Glomerular visceral epithelial cell (primary cell): ENCODE results near the gene RNF168.
A peak's percentile ranks its signal among the peaks of the same experiment; 100 is the strongest.
"Not testable (repeated sequence)": the region's sequence is repeated elsewhere in the genome, so short reads cannot be mapped to it uniquely, and the experiment has no call there.

Source experiments
- DNase-seq: peaks from one replicate; pipeline ENCODE4 v3.0.0-alpha.2; 2016; ENCODE audit errors: extremely low spot score

The RNF168 gene

GRCh38 chr3:196514913-196515621, 11.5 kb upstream of the RNF168 start, which contains the start of gene SMCO1:
Gene SMCO1, minus strand, starts transcription at chr3:196515346. Its CDS starts 137 bp downstream, at chr3:196515209.
- no peak for DNase-seq

GRCh38 chr3:196514350-196514716, 10.8 kb upstream of the RNF168 start:
- no peak for DNase-seq

- no peak for DNase-seq
These were observed 10.3 kb upstream of the RNF168 start for GRCh38 chr3:196513697-196514349.

- DNase-seq: not testable (repeated sequence)
These were observed 8.3 kb upstream of the RNF168 start for GRCh38 chr3:196511646-196512425.

GRCh38 chr3:196511108-196511507, 7.5 kb upstream of the RNF168 start:
- DNase-seq: not testable (repeated sequence)

- DNase-seq: no peak
These were observed 3.1 kb upstream of the RNF168 start for GRCh38 chr3:196506687-196507086.

- no peak for DNase-seq
These were observed 988 bp upstream of the RNF168 start for GRCh38 chr3:196504556-196504955.

GRCh38 chr3:196504077-196504398, 470 bp upstream of the RNF168 start:
- DNase-seq: not testable (repeated sequence)

- peak; percentile 68 for DNase-seq
These were observed 783 bp downstream of the RNF168 start for GRCh38 chr3:196502775-196503195.

GRCh38 chr3:196501316-196502044, 2.1 kb downstream of the RNF168 start:
- peak; percentile 25 for DNase-seq

GRCh38 chr3:196499807-196500524, 3.6 kb downstream of the RNF168 start:
- no peak for DNase-seq

GRCh38 chr3:196499061-196499460, 4.5 kb downstream of the RNF168 start:
- DNase-seq: peak; percentile 26

- DNase-seq: no peak
These were observed 5.3 kb downstream of the RNF168 start for GRCh38 chr3:196498297-196498696.

GRCh38 chr3:196496183-196496582, 7.4 kb downstream of the RNF168 start:
- DNase-seq: no peak

GRCh38 chr3:196493292-196493691, 10.3 kb downstream of the RNF168 start:
- no peak for DNase-seq

- DNase-seq: no peak
These were observed 11.5 kb downstream of the RNF168 start for GRCh38 chr3:196492080-196492479.

- no peak for DNase-seq
These were observed 13.8 kb downstream of the RNF168 start for GRCh38 chr3:196489747-196490146.

GRCh38 chr3:196486263-196486662, 17.3 kb downstream of the RNF168 start:
- DNase-seq: no peak

- DNase-seq: no peak
These were observed 25.9 kb downstream of the RNF168 start for GRCh38 chr3:196477678-196478077.

GRCh38 chr3:196472286-196472685, 31.3 kb downstream of the RNF168 start:
- no peak for DNase-seq

GRCh38 chr3:196471551-196471950, 32.0 kb downstream of the RNF168 start:
- DNase-seq: no peak
